WTC11 (cell line): ENCODE measurements around the gene PRDM15. TPM values are rescaled to one million over a fixed set of nuclear protein-coding genes. Genes with fewer than 3 reads are reported as not detected.

Source experiments
- ATAC-seq: fragments of 200-7000 bp; cut with Tn5 transposase; 2 replicates; pipeline ENCODE4 v1.10.0; 2021; ENCODE audit warnings: mild to moderate bottlenecking, moderate library complexity
- CTCF ChIA-PET: fragments of 300-600 bp; sonication (Branson Sonifier 250); formaldehyde crosslinking; loops from one replicate; lab custom pipeline; 2021; ENCODE audit warnings: antibody characterized with exemption; lab: Charles Lee
- POLR2A ChIA-PET: fragments of 350-600 bp; sonication (Branson Sonifier 250); formaldehyde crosslinking; loops from one replicate; lab custom pipeline; 2021; ENCODE audit warnings: antibody characterized with exemption; lab: Charles Lee
- DNase-seq: peaks from one replicate; pipeline ENCODE4 v3.0.0; 2021; ENCODE audit warnings: low spot score
- H3K27ac Mint-ChIP-seq: 2 replicates; pipeline ENCODE4 v1.8.0; 2021; ENCODE audit warnings: mixed read lengths
- H3K27me3 Mint-ChIP-seq: 2 replicates; pipeline ENCODE4 v1.8.0; 2021; ENCODE audit warnings: low read depth, mild to moderate bottlenecking, moderate library complexity, mixed read lengths
- H3K36me3 Mint-ChIP-seq: 2 replicates; pipeline ENCODE4 v1.8.0; 2021; ENCODE audit warnings: mixed read lengths
- H3K4me1 Mint-ChIP-seq: 2 replicates; pipeline ENCODE4 v1.8.0; 2022; ENCODE audit warnings: mixed read lengths
- H3K4me3 Mint-ChIP-seq: 2 replicates; pipeline ENCODE4 v1.8.0; 2021; ENCODE audit warnings: mild to moderate bottlenecking, moderate library complexity, mixed read lengths
- H3K9me3 Mint-ChIP-seq: 2 replicates; pipeline ENCODE4 v1.8.0; 2021; ENCODE audit warnings: mixed read lengths
- CBFB ChIP-seq: sonication (generic); formaldehyde crosslinking; IDR thresholded peaks from 2 replicates; pipeline ENCODE4 v1.8.1; 2022; ENCODE audit warnings: mild to moderate bottlenecking, low read depth, missing genetic modification reagents
- CDX4 ChIP-seq: fragments of 250-450 bp; sonication (Bioruptor Pico); IDR thresholded peaks from 2 replicates; pipeline ENCODE4 v1.9.0; 2021; ENCODE audit warnings: moderate library complexity, mild to moderate bottlenecking, inconsistent platforms, borderline replicate concordance
- E2F5 ChIP-seq: sonication (generic); formaldehyde crosslinking; IDR thresholded peaks from 2 replicates; pipeline ENCODE4 v1.8.1; 2022; ENCODE audit warnings: mild to moderate bottlenecking, moderate library complexity, missing genetic modification reagents
- ERG ChIP-seq: fragments of 250-450 bp; sonication (Bioruptor Pico); IDR thresholded peaks from 2 replicates; pipeline ENCODE4 v1.8.0; 2021; ENCODE audit warnings: mild to moderate bottlenecking
- FOXJ3 ChIP-seq: sonication (generic); formaldehyde crosslinking; IDR thresholded peaks from 2 replicates; pipeline ENCODE4 v1.9.0; 2021; ENCODE audit warnings: missing genetic modification reagents, mild to moderate bottlenecking, borderline replicate concordance
- FOXK1 ChIP-seq: sonication (generic); formaldehyde crosslinking; IDR thresholded peaks from 2 replicates; pipeline ENCODE4 v1.8.0; 2022; ENCODE audit warnings: mild to moderate bottlenecking, moderate library complexity, missing genetic modification reagents
- FOXP4 ChIP-seq: sonication (generic); formaldehyde crosslinking; IDR thresholded peaks from 2 replicates; pipeline ENCODE4 v1.8.0; 2022; ENCODE audit warnings: mild to moderate bottlenecking, missing genetic modification reagents
- GABPB1 ChIP-seq: sonication (generic); formaldehyde crosslinking; IDR thresholded peaks from 2 replicates; pipeline ENCODE4 v1.8.1; 2023; ENCODE audit warnings: mild to moderate bottlenecking, missing genetic modification reagents
- IRF1 ChIP-seq: sonication (generic); formaldehyde crosslinking; IDR thresholded peaks from 2 replicates; pipeline ENCODE4 v1.8.0; 2023; ENCODE audit warnings: missing genetic modification reagents
- JAZF1 ChIP-seq: fragments of 250-450 bp; sonication (Bioruptor Pico); IDR thresholded peaks from 2 replicates; pipeline ENCODE4 v1.9.0; 2021; ENCODE audit warnings: moderate library complexity, mild to moderate bottlenecking, inconsistent platforms
- JUN ChIP-seq: sonication (generic); formaldehyde crosslinking; IDR thresholded peaks from 2 replicates; pipeline ENCODE4 v1.8.0; 2023; ENCODE audit warnings: mild to moderate bottlenecking, missing genetic modification reagents
- MAX ChIP-seq: sonication (generic); formaldehyde crosslinking; IDR thresholded peaks from 2 replicates; pipeline ENCODE4 v1.8.0; 2022; ENCODE audit warnings: mild to moderate bottlenecking, missing genetic modification reagents
- NR1H2 ChIP-seq: sonication (generic); formaldehyde crosslinking; IDR thresholded peaks from 2 replicates; pipeline ENCODE4 v1.9.0; 2021; ENCODE audit warnings: mild to moderate bottlenecking, moderate library complexity, missing genetic modification reagents
- PRRX2 ChIP-seq: fragments of 250-450 bp; sonication (Bioruptor Pico); IDR thresholded peaks from 2 replicates; pipeline ENCODE4 v1.8.0; 2021; ENCODE audit warnings: mild to moderate bottlenecking
- STAT6 ChIP-seq: sonication (generic); formaldehyde crosslinking; conservative IDR thresholded peaks from 2 replicates; pipeline ENCODE4 v1.8.1; 2023; ENCODE audit warnings: mild to moderate bottlenecking, low read depth, missing genetic modification reagents, moderate library complexity
- USF1 ChIP-seq: sonication (generic); formaldehyde crosslinking; IDR thresholded peaks from 2 replicates; pipeline ENCODE4 v1.8.0; 2022; ENCODE audit warnings: mild to moderate bottlenecking, missing genetic modification reagents
- ZNF121 ChIP-seq: sonication (generic); formaldehyde crosslinking; IDR thresholded peaks from 2 replicates; pipeline ENCODE4 v1.8.0; 2023; ENCODE audit warnings: missing genetic modification reagents
- ZNF263 ChIP-seq: sonication (generic); formaldehyde crosslinking; IDR thresholded peaks from 2 replicates; pipeline ENCODE4 v1.8.1; 2022; ENCODE audit warnings: low read depth, mild to moderate bottlenecking, moderate library complexity, missing genetic modification reagents
- total RNA-seq: library from RNA; stranded (reverse); gene quantifications from 3 replicates; pipeline ENCODE4 v1.2.3, GENCODE V29; 2021

PRDM15 gene
- total RNA-seq, 1 experiment from 2014 or later: 12.9 TPM

GRCh38 chr21:41834252-41834925 is 44.8 kb downstream of the PRDM15 start:
- CTCF ChIA-PET: interaction anchor here (1.6 kb wide), 1 partner anchor 222 kb away, joined by 4 read pairs; no protein-coding TSS in a partner anchor
- Mint-ChIP-seq H3K9me3 (no peaks in the 10 kb centered on the region), H3K27ac (no peak overlapping the region), H3K36me3 (peaks cover 8% of the 10 kb centered on the region), H3K4me3 (no peak overlapping the region), H3K27me3 (no peaks in the 10 kb centered on the region), H3K4me1 (peaks cover 22% of the 10 kb centered on the region)
- no peak for TF ChIP-seq USF1
- TF ChIP-seq CBFB: no peak
- no peak for TF ChIP-seq ZNF121
- no peak for TF ChIP-seq GABPB1 (CRISPR knock-in tag)
- TF ChIP-seq MAX (CRISPR knock-in tag): no peak
- no peak for TF ChIP-seq JAZF1 (CRISPR knock-in tag)
- TF ChIP-seq E2F5 (CRISPR knock-in tag): no peak
- TF ChIP-seq STAT6 (CRISPR knock-in tag): no peak
- TF ChIP-seq ERG (CRISPR knock-in tag): no peak
- no peak for TF ChIP-seq ZNF263 (CRISPR knock-in tag)
- TF ChIP-seq NR1H2 (CRISPR knock-in tag): no peak
- TF ChIP-seq FOXP4 (CRISPR knock-in tag): no peak
- TF ChIP-seq JUN: no peak
- TF ChIP-seq IRF1 (CRISPR knock-in tag): no peak
- no peak for TF ChIP-seq CDX4 (CRISPR knock-in tag)
- no peak for TF ChIP-seq FOXK1
- TF ChIP-seq FOXJ3 (CRISPR knock-in tag): no peak
- TF ChIP-seq PRRX2 (CRISPR knock-in tag): no peak
- POLR2A ChIA-PET: no interaction called here
- DNase-seq: no peak
- no peak for ATAC-seq
